MM.1S (cell line): ENCODE data around the gene CLDN4.
A peak's percentile ranks its signal among the peaks of the same experiment; 100 is the strongest.
"Not testable (repeated sequence)": the region's sequence is repeated elsewhere in the genome, so short reads cannot be mapped to it uniquely, and the experiment has no call there.

Experiments
- DNase-seq: peaks from one replicate; pipeline ENCODE4 v3.0.0-alpha.2; 2015
- H2AFZ ChIP-seq: fragments of 300-600 bp; sonication (generic); 2 replicates; pipeline ENCODE4 v1.6.0; 2016; ENCODE audit warnings: antibody characterized with exemption, low read length
- H3F3A ChIP-seq: fragments of 300-600 bp; sonication (generic); 2 replicates; pipeline ENCODE4 v1.6.1; 2016; ENCODE audit warnings: mild to moderate bottlenecking, antibody characterized with exemption, low read length, moderate library complexity, mixed read lengths; ENCODE audit not compliant: insufficient read depth
- H3K27ac ChIP-seq: fragments of 300-600 bp; sonication (generic); 2 replicates; pipeline ENCODE4 v1.5.1; 2016; ENCODE audit warnings: mild to moderate bottlenecking, low read length
- H3K27me3 ChIP-seq: fragments of 300-600 bp; sonication (generic); replicated peaks from 2 replicates; pipeline ENCODE4 v1.6.0; 2016; ENCODE audit warnings: low read length; ENCODE audit not compliant: insufficient read depth
- H3K36me3 ChIP-seq: fragments of 300-600 bp; sonication (generic); replicated peaks from 2 replicates; pipeline ENCODE4 v1.6.1; 2016; ENCODE audit warnings: mild to moderate bottlenecking, low read length, mixed read lengths; ENCODE audit not compliant: insufficient read depth
- H3K4me1 ChIP-seq: fragments of 300-600 bp; sonication (generic); 2 replicates; pipeline ENCODE4 v1.6.1; 2016; ENCODE audit warnings: low read length, mixed read lengths
- H3K4me2 ChIP-seq: fragments of 300-600 bp; sonication (generic); 2 replicates; pipeline ENCODE4 v1.6.0; 2016; ENCODE audit warnings: low read depth, low read length
- H3K4me3 ChIP-seq: fragments of 300-600 bp; sonication (generic); 2 replicates; pipeline ENCODE4 v1.5.1; 2016; ENCODE audit warnings: low read length, mixed read lengths
- H3K79me2 ChIP-seq: fragments of 300-600 bp; sonication (generic); 2 replicates; pipeline ENCODE4 v1.6.1; 2016; ENCODE audit warnings: mixed run types, low read length, mixed read lengths
- H3K9ac ChIP-seq: fragments of 300-600 bp; sonication (generic); 2 replicates; pipeline ENCODE4 v1.6.1; 2016; ENCODE audit warnings: low read length, mixed read lengths
- H3K9me2 ChIP-seq: fragments of 300-600 bp; sonication (generic); replicated peaks from 2 replicates; pipeline ENCODE4 v1.6.1; 2016; ENCODE audit warnings: mild to moderate bottlenecking, low read length, mixed read lengths; ENCODE audit not compliant: insufficient read depth
- H3K9me3 ChIP-seq: fragments of 300-600 bp; sonication (generic); replicated peaks from 2 replicates; pipeline ENCODE4 v1.6.1; 2016; ENCODE audit warnings: mild to moderate bottlenecking, low read length, mixed read lengths; ENCODE audit not compliant: insufficient read depth
- H4K20me1 ChIP-seq: fragments of 300-600 bp; sonication (generic); 2 replicates; pipeline ENCODE4 v1.6.1; 2016; ENCODE audit warnings: mild to moderate bottlenecking, low read length, moderate library complexity, mixed read lengths; ENCODE audit not compliant: insufficient read depth
- EZH2 ChIP-seq: fragments of 300-600 bp; sonication (generic); optimal IDR thresholded peaks from 2 replicates; pipeline ENCODE3; 2017; ENCODE audit warnings: low read depth, mild to moderate bottlenecking, antibody characterized with exemption, low read length, mixed read lengths
- EZH2phosphoT487 ChIP-seq: fragments of 300-600 bp; sonication (generic); IDR thresholded peaks from 2 replicates; pipeline ENCODE4 v1.6.1; 2018; ENCODE audit warnings: antibody characterized with exemption, low read length
- TF ChIP-seq, protein P1 (sequence below): fragments of 300-600 bp; sonication (generic); IDR thresholded peaks from 2 replicates; pipeline ENCODE4 v1.5.1; 2016; ENCODE audit warnings: antibody characterized with exemption, low read length, mixed read lengths

Gene CLDN4

DNA sequence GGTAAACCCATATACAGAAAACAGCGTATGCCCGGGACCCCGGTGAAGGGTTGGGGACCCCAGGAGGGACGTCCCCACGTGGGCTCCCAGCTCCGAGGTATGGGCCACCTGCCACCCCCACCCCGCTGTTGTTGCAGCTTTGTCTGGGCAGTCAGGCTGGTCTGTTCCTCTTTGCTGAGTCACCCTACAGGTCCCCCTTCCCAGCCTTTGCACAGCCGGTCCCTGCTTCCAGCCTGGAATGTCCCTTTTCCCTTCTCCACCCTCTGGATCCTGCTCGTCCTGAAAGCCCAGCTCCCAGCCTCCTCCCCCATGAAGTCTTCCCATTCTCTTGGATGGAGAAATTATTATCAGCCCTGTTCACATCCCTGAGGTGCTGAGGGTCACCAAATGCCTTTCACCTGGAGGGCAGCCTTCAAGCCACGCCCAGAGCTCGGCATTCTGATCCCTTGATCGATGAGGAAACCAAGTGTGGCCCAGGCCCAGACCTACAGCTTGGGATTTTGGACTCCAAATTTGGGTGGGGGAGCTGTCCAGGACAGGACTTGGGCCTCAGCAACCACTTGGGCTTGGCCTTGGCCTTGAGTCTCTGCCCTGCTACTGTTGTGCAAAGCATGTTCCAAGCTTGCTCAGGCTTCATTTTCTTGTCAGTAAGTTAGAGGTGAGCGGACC is 2.6 kb downstream of the CLDN4 start:
- H3K27ac ChIP-seq: no peak overlapping the region
- no peak for DNase-seq

DNA sequence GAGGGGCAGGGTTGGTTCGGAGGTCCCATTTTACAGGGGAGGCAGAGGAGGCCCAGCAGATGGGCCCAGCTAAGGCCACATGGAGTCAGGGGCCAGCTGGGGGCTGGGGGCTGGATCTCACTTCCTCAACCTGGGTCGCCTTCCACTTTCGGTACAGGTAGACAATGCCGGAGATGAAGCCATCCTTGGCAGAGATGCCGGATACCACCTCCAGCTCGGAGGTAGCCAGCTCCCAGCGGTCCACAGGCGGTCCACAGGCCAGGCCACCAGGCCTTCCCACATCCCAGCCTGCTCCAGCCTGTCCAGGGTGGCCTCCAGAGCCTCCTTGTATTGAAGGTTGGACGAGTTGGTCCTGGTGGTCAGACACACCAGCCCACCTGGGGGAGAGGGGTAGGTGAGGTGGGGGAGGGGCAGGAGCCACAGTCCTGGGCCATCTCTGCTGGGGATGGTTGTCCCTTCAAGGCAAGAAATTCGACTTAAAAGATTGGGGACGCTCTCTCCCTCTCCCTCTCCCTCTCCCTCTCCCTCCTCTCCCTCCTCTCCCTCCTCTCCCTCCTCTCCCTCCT is 3.9 kb downstream of the CLDN4 start:
- H3K4me2 ChIP-seq: no peak overlapping the region
- no peaks in the 10 kb centered on the region for H3F3A ChIP-seq
- H3K27me3 ChIP-seq: no peaks in the 10 kb centered on the region
- TF ChIP-seq EZH2phosphoT487: no peak
- TF ChIP-seq, protein P1, sequence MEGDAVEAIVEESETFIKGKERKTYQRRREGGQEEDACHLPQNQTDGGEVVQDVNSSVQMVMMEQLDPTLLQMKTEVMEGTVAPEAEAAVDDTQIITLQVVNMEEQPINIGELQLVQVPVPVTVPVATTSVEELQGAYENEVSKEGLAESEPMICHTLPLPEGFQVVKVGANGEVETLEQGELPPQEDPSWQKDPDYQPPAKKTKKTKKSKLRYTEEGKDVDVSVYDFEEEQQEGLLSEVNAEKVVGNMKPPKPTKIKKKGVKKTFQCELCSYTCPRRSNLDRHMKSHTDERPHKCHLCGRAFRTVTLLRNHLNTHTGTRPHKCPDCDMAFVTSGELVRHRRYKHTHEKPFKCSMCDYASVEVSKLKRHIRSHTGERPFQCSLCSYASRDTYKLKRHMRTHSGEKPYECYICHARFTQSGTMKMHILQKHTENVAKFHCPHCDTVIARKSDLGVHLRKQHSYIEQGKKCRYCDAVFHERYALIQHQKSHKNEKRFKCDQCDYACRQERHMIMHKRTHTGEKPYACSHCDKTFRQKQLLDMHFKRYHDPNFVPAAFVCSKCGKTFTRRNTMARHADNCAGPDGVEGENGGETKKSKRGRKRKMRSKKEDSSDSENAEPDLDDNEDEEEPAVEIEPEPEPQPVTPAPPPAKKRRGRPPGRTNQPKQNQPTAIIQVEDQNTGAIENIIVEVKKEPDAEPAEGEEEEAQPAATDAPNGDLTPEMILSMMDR: no peak
- no peak for TF ChIP-seq EZH2
- H3K4me3 ChIP-seq: no peak overlapping the region
- DNase-seq: no peak
- no peaks in the 10 kb centered on the region for H3K36me3 ChIP-seq
- H3K9ac ChIP-seq: no peak overlapping the region
- H3K4me1 ChIP-seq: peaks cover 9% of the 10 kb centered on the region; the same call in 1 of the 2 replicates
- no peak overlapping the region for H3K27ac ChIP-seq
- no peaks in the 10 kb centered on the region for H4K20me1 ChIP-seq
- no peak overlapping the region for H2AFZ ChIP-seq
- H3K79me2 ChIP-seq: no peaks in the 10 kb centered on the region
- no peaks in the 10 kb centered on the region for H3K9me3 ChIP-seq
- no peaks in the 10 kb centered on the region for H3K9me2 ChIP-seq

More for the DNA sequence above, 2.6 kb downstream of the CLDN4 start:
- H3K9ac ChIP-seq: no peak overlapping the region
- no peak overlapping the region for H2AFZ ChIP-seq
- TF ChIP-seq EZH2: no peak
- no peak for TF ChIP-seq EZH2phosphoT487
- TF ChIP-seq, protein P1: no peak
- no peak overlapping the region for H3K4me2 ChIP-seq
- H3K9me3 ChIP-seq: no peaks in the 10 kb centered on the region
- no peaks in the 10 kb centered on the region for H4K20me1 ChIP-seq
- H3K36me3 ChIP-seq: no peaks in the 10 kb centered on the region
- H3K4me1 ChIP-seq: peaks cover 5% of the 10 kb centered on the region
- H3K79me2 ChIP-seq: no peaks in the 10 kb centered on the region
- no peaks in the 10 kb centered on the region for H3F3A ChIP-seq
- H3K4me3 ChIP-seq: no peak overlapping the region
- no peaks in the 10 kb centered on the region for H3K27me3 ChIP-seq
- no peaks in the 10 kb centered on the region for H3K9me2 ChIP-seq

DNA sequence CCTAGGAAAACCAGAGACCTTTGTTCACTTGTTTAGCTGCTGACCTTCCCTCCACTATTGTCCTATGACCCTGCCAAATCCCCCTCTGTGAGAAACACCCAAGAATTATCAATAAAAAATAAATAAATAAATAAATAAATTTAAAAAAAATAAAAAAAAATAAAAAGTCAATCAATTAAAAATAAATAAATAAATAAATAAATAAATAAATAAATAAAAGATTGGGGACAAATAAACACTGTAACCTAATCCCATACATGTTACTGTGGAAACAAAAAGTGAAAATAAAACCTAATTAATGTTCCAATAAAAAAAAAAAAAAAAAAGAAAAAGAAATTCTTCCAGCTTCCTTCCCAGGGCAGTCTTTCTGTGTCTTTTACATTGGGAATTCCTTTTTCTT is 6.4 kb downstream of the CLDN4 start:
- DNase-seq, H4K20me1 ChIP-seq, H3K27me3 ChIP-seq, H3K36me3 ChIP-seq, H3K9me3 ChIP-seq, H3K79me2 ChIP-seq, H3K9me2 ChIP-seq, H3K27ac ChIP-seq, H2AFZ ChIP-seq, H3F3A ChIP-seq, H3K4me2 ChIP-seq, H3K4me3 ChIP-seq, H3K9ac ChIP-seq: not testable (repeated sequence)
- H3K4me1 ChIP-seq: peaks cover 15% of the 10 kb centered on the region; the same call in 1 of the 2 replicates

DNA sequence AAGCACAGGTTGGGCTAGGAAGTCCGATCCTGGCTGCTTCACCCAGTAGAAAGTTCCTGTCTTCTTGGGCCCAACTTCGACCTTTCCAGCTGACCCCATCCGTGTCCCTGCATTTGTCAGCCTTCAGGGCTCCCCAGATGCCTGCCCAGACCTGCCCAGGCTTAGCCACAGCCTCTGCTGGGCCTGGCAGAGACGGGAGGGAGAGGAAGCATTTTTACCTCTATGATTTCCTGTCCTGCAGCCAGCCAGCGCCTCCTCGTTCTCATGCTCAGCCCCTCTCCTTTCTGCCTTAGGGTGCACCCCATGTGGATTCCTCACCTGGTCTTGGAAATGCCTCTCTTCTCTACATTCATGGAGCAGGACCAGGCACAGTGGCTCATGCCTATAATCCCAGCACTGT is 7.8 kb downstream of the CLDN4 start:
- TF ChIP-seq, protein P1: no peak
- DNase-seq: peak; percentile 37
- Histone ChIP-seq H3K27ac (peak overlapping the region; percentile 10; the same call in 1 of the 2 replicates), H3K4me2 (peak overlapping the region; percentile 11; the same call in 1 of the 2 replicates), H4K20me1 (no peaks in the 10 kb centered on the region), H3K36me3 (no peaks in the 10 kb centered on the region), H3K4me1 (peaks cover 15% of the 10 kb centered on the region; the same call in 1 of the 2 replicates), H3K9me3 (no peaks in the 10 kb centered on the region), H2AFZ (no peak overlapping the region), H3K4me3 (no peak overlapping the region), H3K9ac (no peak overlapping the region), H3K27me3 (no peaks in the 10 kb centered on the region), H3K9me2 (no peaks in the 10 kb centered on the region), H3F3A (no peaks in the 10 kb centered on the region), H3K79me2 (no peaks in the 10 kb centered on the region)
